Activated effector memory CD4-positive, alpha-beta T cell treated with Interleukin-2 at 50 U/mL for 16 hours (primary cell): ENCODE measurements around the gene ITGA7.

Experiments
- DNase-seq: peaks from one replicate; pipeline ENCODE4 v3.0.0-alpha.2; 2020

ITGA7 gene, protein sequence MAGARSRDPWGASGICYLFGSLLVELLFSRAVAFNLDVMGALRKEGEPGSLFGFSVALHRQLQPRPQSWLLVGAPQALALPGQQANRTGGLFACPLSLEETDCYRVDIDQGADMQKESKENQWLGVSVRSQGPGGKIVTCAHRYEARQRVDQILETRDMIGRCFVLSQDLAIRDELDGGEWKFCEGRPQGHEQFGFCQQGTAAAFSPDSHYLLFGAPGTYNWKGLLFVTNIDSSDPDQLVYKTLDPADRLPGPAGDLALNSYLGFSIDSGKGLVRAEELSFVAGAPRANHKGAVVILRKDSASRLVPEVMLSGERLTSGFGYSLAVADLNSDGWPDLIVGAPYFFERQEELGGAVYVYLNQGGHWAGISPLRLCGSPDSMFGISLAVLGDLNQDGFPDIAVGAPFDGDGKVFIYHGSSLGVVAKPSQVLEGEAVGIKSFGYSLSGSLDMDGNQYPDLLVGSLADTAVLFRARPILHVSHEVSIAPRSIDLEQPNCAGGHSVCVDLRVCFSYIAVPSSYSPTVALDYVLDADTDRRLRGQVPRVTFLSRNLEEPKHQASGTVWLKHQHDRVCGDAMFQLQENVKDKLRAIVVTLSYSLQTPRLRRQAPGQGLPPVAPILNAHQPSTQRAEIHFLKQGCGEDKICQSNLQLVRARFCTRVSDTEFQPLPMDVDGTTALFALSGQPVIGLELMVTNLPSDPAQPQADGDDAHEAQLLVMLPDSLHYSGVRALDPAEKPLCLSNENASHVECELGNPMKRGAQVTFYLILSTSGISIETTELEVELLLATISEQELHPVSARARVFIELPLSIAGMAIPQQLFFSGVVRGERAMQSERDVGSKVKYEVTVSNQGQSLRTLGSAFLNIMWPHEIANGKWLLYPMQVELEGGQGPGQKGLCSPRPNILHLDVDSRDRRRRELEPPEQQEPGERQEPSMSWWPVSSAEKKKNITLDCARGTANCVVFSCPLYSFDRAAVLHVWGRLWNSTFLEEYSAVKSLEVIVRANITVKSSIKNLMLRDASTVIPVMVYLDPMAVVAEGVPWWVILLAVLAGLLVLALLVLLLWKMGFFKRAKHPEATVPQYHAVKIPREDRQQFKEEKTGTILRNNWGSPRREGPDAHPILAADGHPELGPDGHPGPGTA

GRCh38 chr12:55707841-55708694, at the start of gene ITGA7:
TSS of gene ITGA7 (minus strand) at chr12:55707904. CDS start at chr12:55707682, 222 bp downstream.
- DNase-seq: peak; percentile 42

- no peak for DNase-seq
Measured at GRCh38 chr12:55755246-55755645, 47.5 kb upstream of the ITGA7 start.

DNA sequence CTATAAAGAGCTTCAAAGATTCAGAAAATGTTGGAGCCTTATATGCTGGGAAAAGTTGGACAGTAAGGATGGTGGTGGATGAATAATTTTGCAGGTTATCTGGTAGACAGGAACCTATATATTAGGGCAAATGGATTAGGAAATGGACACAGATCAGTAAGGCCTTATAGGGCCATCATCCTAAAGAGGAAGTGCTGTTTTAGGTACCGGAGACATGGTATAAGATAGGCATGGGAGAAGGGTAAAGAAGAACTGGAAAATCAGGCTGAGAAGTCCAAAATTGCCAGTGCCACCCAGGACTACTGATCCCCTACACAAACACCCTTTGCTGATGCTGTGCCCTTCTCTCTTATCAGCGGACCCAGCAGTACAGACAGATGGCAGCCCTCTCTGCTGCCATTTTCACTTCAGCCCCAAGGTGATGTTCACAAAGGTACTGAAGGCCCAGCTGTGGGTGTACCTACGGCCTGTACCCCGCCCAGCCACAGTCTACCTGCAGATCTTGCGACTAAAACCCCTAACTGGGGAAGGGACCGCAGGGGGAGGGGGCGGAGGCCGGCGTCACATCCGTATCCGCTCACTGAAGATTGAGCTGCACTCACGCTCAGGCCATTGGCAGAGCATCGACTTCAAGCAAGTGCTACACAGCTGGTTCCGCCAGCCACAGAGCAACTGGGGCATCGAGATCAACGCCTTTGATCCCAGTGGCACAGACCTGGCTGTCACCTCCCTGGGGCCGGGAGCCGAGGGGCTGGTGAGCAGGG, 40.7 kb upstream of the ITGA7 start:
- no peak for DNase-seq

DNA sequence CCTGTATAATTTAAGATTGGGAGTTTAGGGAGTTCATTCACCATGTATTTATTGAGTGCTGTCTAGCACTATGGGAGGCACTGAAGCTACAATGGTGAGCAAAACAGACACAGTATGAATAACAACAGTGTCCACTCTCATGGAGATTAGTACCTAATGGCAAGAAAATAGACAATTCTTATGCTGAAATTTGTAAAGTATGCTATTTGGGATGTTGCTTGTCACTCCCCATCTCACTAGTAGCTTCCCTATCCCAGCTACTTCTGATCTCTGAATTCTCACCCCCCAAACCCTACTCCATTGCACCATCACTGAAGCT, 39.2 kb upstream of the ITGA7 start:
- no peak for DNase-seq

DNA sequence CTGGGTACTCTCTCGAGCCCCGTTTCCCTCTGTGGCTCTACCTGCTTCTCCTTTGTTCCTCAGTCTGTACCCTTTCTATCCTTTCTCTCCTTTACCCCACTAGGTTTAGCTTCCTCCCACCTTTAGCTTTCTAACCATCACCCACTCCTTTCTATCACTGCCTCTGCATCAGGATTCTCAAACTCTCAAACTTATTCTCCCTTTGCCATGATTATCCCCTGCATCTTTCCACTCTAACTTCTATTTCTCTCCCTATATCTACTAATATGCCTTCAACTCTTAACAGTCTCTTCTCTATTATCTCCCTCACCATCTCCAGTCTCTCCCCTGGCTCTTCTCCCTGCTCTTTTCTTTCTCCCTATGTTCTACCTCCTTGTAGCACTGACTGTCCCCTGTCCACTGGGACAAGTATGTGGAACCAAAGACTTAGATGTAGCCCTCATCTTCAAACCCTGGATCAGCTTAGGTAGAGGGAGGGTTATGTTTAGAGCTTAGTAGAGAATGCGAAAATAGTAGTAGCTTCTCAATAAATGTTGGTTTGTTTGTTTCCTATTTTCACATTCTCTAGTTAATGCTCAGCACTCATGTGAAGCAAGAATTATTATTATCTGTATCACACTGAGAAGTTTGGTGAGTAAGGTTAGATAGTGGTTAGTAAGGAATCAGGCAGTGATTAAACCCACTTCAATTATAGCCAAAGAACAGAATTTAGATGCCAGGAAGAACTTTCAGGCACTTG, 38.6 kb upstream of the ITGA7 start:
- DNase-seq: no peak

DNA sequence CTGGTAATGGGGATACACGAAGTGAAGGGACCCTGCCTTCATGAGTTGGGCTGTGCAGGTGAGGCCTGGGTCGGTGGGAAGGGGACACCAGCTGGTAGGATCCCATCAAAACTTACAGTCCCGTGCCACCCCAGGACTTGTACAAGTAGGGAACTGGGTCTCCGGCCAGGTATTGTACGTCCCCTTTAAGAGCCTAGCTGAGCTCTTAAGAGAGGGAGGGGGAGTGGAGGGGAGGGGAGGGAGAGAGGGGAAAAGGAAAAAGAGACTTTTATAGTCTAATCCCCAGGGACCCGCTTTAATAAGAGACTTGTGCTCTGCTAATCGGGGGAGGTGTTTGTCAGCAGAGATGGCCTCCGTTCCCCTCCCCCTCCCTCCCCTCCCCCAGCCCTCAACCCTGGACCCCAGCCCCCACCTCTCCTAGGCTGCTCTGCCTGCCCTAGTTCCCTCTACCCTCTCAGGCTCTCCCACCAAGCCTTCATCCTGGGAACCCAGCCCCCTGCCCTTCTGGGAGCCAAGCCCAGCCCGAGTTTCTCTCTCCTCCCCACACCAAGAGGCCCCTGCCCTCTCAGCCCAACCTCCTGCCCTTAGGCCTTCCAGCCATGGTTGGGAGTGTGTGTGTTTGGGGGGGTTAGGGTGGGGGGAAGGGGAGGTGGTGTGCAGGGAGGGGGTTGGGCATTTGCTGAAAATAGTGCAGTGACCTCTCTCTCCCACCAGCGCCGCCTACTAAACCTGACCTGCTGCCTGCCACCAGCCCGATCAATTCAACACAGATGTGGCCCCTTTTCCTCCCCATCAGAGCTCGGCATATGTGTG, 37.9 kb upstream of the ITGA7 start:
- no peak for DNase-seq

DNA sequence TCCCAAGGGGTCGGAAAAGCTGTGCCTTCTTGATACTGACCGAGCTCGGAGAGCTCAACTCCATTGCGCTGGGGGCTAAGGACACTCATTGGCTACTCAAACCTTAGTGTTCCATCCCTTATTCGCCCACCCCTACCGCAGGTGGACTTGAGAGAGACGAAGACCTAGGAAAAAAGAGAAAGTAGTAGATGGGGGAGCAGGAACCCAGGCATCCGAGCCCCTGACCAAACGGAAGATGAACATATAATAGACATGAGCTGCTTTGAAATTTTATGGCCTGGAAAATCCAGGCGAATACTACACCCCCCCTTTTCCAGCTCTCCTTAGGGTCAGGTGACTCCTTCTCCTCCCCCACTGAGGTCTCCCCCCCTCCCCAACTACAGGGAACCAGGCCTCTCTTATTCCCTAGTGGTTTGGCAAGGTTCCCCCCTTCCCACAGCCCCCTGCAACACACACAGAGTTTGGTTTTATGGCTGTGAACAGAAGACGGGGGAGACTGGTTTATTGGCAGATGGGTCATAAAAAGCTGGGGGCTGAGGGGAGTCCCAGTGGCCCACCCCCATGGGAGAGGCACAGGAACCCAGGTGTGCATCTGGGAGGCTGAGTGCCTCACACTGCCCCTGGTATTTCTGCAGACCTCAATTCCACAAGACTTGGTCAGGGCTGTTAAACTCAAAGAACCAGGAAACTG, 36.8 kb upstream of the ITGA7 start:
- no peak for DNase-seq

GRCh38 chr12:55743406-55744339, 36.0 kb upstream of the ITGA7 start:
- peak; percentile 43 for DNase-seq

DNA sequence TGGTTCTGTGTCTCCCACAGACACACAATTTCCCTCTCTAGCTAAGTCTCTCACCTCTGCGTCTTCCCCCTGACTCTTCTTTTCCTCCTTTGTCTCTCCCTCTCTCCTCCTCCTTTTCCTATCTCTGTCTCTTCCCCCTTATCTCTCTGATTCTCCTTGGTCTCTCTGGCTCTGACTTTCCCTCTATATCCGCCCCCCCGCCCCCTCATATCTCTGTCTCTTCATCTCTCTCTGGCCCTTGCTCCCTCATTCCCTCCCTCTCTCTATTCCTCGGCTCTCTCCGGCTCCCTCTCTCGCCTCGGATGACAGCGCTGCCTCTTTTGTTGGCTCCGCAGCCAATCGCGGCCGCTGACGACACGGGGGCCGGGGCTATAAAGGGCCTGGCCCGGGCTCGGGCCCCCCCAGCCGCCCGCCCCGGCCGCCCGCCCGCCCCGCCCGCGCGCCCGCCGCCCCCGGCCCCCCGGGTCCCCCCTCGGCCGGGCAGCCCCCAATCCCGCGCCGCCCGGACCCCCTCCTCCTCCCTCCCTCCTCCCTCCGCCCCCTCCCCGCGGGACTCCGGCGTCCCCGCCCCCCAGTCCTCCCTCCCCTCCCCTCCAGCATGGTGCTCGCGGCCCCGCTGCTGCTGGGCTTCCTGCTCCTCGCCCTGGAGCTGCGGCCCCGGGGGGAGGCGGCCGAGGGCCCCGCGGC, 35.2 kb upstream of the ITGA7 start, which contains the start of gene GDF11:
TSS of gene GDF11 (plus strand) at position 404 of the 687 bp plus-strand sequence. CDS start at position 599, 195 bp downstream.
- DNase-seq: peak; percentile 61

DNA sequence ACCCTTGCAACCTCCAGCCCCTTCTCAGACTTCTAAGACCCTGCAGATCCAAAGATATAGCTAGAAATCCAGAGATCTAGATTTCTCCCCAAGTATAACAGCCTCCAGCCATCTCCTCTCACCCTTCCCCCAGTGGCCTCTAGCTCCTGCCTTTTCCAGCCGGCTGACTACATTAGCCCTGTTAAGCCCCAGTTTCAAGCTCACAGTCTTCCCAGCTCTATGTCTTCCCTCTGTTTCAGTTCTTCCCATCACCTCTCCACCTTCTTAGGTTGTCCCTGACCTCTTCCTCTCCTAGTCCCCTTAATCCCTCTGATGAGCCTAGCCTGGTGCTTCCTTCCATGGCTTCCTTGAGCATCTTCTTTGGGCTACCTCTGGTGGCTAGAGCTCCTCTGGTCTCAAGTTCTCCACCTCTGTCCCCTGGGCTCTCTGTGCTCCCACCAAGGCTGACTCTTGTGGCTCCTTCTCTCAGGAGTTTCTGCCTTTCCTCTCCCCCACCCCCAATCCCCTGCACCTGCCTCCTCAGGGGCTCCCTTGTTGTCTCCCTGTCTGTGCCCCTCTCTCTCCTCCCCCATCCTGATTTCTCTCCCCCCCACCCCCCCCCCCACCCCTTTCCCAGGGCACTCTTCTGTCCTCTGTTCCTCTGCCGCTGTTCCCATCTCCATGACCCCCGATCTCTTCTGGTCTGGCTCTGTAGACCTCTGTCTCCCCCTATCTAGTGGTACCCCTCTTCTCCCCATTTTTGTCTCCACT, 34.4 kb upstream of the ITGA7 start:
- no peak for DNase-seq

DNA sequence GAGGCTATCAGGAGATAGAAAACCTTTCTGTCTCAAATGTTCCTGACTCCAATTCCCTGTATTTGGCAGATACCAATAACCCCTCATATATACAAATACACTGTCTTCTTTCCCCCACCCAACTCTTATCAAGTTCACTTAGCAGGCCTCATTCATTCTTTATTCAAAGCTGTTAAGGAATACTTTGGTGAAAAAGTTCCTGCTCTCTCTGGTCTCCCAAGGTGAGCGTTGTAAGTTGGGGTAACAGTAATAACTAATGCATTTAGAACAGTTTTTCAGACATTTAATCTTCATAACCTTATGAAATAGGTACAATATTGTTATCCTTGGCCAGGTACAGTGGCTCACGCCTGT, 31.3 kb upstream of the ITGA7 start:
- DNase-seq: no peak

DNA sequence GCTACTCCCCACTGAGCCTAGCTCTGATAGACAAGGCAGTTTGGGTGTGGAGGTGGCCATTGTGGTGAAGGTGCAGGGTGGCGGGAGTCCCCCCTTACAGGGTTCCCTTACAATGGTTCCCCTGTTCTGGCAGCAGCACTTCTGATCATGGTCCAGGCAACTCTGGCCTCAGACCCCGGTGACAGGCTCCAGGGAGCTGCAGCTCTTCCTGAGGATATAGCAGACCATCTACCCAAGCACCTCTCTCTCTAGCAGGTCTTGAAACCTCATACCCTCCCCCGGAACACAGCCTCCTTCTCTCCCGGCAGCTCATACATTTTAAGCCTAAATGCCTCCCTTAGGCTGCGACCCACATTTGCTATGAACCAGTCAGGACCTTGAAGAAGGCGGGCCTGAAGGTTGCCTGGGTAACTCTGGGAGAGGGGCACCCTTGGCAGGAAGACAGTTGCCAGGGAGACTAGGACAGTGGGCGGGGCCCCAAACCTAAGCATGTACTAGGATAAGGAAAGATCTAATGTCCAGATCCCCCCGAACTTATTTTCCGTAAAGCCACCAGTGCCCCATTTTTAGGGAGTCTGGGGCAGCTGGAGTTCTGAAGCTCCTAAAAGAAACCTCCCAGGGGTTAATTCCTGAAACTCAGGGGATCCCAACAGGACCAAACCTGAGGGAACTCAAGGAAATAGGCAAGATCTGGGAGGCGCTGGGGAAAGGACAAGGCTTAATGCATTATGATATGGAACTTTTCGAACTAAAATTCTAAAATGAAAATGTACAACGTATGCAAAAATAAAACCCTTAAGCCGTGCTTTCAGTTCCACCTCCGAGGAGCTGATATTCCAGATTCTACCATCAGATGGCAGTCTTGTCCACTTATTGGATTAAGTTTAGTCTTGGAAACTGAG, 30.7 kb upstream of the ITGA7 start:
- peak; percentile 60 for DNase-seq

GRCh38 chr12:55737581-55738122, 29.9 kb upstream of the ITGA7 start:
- no peak for DNase-seq

- peak; percentile 30 for DNase-seq
Measured at GRCh38 chr12:55736780-55737580, 29.3 kb upstream of the ITGA7 start.

DNA sequence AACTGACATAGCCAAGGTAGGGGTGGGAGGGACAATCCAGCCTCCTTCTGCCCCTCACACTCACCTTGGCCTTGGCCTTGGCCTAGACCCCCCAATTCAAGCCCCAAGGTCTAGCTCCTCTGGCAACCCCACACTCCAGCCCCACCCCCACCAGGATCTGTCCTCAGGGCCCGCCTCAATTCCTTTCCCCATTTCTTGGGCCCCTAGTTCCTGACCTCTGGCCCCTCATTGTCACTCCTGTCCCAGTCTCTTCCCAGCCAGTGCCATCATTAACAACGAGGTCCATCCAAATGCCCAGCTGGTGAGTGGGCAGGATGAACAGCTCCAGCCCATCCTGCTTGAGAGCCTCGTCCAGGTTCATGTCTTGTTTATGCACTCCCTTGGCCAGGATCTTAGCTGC, 28.4 kb upstream of the ITGA7 start:
- no peak for DNase-seq
